Measurements from ENCODE around the gene BICC1. TPM values are rescaled to one million over a fixed set of nuclear protein-coding genes. Genes with fewer than 3 reads are reported as not detected.

The BICC1 gene
- total RNA-seq, 1 experiment from 2014 or later: 0.67 TPM

DNA sequence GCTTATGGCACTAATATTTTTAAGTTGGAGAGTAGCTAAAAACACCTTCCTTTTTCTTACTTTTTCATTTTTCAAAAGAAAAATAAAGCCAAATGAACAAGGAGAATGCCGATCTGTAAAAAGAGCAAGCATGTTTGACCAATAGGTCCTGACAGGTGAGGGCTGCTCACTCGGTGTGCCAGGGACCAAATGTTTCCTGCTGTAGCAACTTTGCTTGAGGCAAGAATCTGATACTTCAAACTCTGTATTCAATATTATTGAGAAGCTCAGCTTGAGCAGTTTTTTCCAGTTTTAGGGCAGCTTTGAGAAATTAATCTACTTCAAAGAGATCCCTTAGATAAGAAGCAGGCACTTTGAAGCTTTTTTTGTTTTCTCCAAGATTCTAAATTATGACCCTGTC lies 298.1 kb downstream of the BICC1 start:
- no TSS peak for BruUV-seq (replicated peaks)
- H3K27ac ChIP-seq (ENCODE audit: low read length): no peak overlapping the region
- ChIA-PET POLR2A (no interaction called here), CTCF (no interaction called here)
- H3K36me3 ChIP-seq (ENCODE audit: control insufficient read depth, insufficient read depth, low read length): no peaks in the 10 kb centered on the region
- no peak overlapping the region for H3K4me3 ChIP-seq (ENCODE audit: low read depth in 2 of 2, low read length in 2 of 2)
- H3K27me3 ChIP-seq (ENCODE audit: control insufficient read depth, insufficient read depth, low read length): no peaks in the 10 kb centered on the region
- H3K9me3 ChIP-seq (ENCODE audit: control insufficient read depth, insufficient read depth, low read depth, low read length): no peaks in the 10 kb centered on the region
- intact Hi-C loops (cut with micrococcal nuclease; ENCODE audit: unreplicated experiment) (no loop called here), in situ Hi-C loops (cut with HindIII; ENCODE audit: low pct_unique_long_range_greater_than_20kb, low sequenced_read_pairs) (no loop called here)
- ATAC-seq (no peak), DNase-seq (ENCODE audit: low read depth, low spot score) (no peak)
- TF ChIP-seq, protein P1, sequence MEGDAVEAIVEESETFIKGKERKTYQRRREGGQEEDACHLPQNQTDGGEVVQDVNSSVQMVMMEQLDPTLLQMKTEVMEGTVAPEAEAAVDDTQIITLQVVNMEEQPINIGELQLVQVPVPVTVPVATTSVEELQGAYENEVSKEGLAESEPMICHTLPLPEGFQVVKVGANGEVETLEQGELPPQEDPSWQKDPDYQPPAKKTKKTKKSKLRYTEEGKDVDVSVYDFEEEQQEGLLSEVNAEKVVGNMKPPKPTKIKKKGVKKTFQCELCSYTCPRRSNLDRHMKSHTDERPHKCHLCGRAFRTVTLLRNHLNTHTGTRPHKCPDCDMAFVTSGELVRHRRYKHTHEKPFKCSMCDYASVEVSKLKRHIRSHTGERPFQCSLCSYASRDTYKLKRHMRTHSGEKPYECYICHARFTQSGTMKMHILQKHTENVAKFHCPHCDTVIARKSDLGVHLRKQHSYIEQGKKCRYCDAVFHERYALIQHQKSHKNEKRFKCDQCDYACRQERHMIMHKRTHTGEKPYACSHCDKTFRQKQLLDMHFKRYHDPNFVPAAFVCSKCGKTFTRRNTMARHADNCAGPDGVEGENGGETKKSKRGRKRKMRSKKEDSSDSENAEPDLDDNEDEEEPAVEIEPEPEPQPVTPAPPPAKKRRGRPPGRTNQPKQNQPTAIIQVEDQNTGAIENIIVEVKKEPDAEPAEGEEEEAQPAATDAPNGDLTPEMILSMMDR (IDR thresholded peaks at IDR 0.05): no peak
- no peak for TF ChIP-seq POLR2AphosphoS5 (IDR thresholded peaks at IDR 0.05; ENCODE audit: low read depth, low read length)
- H3K4me1 ChIP-seq (ENCODE audit: control insufficient read depth, insufficient read depth, low read length): no peaks in the 10 kb centered on the region

DNA sequence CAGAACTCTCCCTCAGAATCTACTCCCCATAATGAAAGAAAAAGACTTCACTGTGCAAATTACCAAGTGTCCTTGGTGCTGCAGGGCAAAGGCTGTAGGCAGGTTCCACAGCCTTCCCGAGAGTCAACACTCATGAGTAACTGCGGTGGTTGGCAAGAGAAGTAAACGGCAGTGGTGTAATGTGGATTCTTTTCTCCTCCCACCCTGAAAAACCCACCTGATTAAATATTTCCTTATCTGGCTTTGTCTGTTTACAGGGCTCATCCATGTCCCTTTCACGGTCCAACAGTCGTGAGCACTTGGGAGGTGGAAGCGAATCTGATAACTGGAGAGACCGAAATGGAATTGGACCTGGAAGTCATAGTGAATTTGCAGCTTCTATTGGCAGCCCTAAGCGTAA lies 300.9 kb downstream of the BICC1 start:
- Histone ChIP-seq H3K9me3 (ENCODE audit: control insufficient read depth, insufficient read depth, low read depth, low read length) (no peaks in the 10 kb centered on the region), H3K36me3 (ENCODE audit: control insufficient read depth, insufficient read depth, low read length) (no peaks in the 10 kb centered on the region), H3K27me3 (ENCODE audit: control insufficient read depth, insufficient read depth, low read length) (no peaks in the 10 kb centered on the region), H3K4me1 (ENCODE audit: control insufficient read depth, insufficient read depth, low read length) (no peaks in the 10 kb centered on the region), H3K27ac (ENCODE audit: low read length) (no peak overlapping the region), H3K4me3 (ENCODE audit: low read depth in 2 of 2, low read length in 2 of 2) (no peak overlapping the region)
- POLR2A ChIA-PET: no interaction called here
- BruUV-seq (replicated peaks): no TSS peak
- no peak for ATAC-seq
- TF ChIP-seq SIN3A (IDR thresholded peaks at IDR 0.05; ENCODE audit: borderline replicate concordance, insufficient read depth, low read depth, low read length) (no peak), POLR2AphosphoS5 (IDR thresholded peaks at IDR 0.05; ENCODE audit: low read depth, low read length) (no peak), TCF7L2 (IDR thresholded peaks at IDR 0.05; ENCODE audit: low read depth, low read length) (no peak)
- TF ChIP-seq, protein P1 (IDR thresholded peaks at IDR 0.05): no peak
- TF ChIP-seq, protein P2, sequence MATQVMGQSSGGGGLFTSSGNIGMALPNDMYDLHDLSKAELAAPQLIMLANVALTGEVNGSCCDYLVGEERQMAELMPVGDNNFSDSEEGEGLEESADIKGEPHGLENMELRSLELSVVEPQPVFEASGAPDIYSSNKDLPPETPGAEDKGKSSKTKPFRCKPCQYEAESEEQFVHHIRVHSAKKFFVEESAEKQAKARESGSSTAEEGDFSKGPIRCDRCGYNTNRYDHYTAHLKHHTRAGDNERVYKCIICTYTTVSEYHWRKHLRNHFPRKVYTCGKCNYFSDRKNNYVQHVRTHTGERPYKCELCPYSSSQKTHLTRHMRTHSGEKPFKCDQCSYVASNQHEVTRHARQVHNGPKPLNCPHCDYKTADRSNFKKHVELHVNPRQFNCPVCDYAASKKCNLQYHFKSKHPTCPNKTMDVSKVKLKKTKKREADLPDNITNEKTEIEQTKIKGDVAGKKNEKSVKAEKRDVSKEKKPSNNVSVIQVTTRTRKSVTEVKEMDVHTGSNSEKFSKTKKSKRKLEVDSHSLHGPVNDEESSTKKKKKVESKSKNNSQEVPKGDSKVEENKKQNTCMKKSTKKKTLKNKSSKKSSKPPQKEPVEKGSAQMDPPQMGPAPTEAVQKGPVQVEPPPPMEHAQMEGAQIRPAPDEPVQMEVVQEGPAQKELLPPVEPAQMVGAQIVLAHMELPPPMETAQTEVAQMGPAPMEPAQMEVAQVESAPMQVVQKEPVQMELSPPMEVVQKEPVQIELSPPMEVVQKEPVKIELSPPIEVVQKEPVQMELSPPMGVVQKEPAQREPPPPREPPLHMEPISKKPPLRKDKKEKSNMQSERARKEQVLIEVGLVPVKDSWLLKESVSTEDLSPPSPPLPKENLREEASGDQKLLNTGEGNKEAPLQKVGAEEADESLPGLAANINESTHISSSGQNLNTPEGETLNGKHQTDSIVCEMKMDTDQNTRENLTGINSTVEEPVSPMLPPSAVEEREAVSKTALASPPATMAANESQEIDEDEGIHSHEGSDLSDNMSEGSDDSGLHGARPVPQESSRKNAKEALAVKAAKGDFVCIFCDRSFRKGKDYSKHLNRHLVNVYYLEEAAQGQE (IDR thresholded peaks at IDR 0.05; ENCODE audit: insufficient read depth in 1 of 2, low read depth in 2 of 2, low read length in 1 of 2): no peak
- intact Hi-C loops (cut with micrococcal nuclease; ENCODE audit: unreplicated experiment): no loop called here
- no peak for DNase-seq (ENCODE audit: low read depth, low spot score)
- in situ Hi-C loops (cut with HindIII; ENCODE audit: low pct_unique_long_range_greater_than_20kb, low sequenced_read_pairs): no loop called here
- CTCF ChIA-PET: no interaction called here
